ENCODE measurements around the gene HTATIP2. TPM values are rescaled to one million over a fixed set of nuclear protein-coding genes. Genes with fewer than 3 reads are reported as not detected.

Gene HTATIP2
- 205 to 219 TPM (median 207 TPM) in 5 replicates for total RNA-seq (2022; extraction: Qiagen RNA extraction)

DNA sequence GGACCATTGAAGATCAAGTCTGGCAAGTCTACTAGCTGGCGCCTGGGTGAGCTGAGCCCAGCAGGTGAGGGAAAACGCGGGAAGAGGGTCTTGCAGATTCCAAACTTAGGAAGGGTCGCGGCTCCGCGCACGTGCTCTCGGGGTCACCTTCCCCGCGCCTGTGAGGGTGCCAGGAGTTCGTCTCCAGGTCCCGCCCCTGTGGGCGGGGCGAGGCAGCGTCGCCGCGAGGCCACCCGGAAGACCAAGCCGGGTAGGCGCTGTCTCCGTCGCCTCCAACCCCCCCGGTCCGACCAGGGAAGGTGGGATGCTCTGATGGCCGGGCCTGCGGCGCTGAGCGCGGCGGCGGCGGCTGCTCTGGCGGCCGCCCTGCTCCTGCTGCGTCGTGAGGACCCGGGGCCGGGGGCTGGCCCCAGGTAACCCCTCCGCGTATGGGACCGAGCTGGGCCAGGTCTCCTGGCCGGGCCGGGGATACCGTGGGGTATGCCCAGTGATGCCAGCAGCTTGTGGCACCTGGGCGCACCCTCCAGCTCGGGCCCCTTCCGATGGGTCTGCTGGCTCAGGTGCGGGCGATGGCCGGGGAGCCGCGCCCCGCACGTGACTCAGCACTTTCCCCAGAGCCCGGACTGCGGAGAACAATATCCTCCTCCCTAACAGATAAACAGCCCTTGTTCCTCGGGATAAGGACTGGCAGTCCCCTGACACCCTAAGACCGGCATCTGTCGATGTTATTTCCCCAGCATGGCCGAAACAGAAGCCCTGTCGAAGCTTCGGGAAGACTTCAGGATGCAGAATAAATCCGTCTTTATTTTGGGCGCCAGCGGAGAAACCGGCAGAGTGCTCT, at the start of gene HTATIP2:
TSS of gene HTATIP2 (plus strand) at position 215 of the 841 bp plus-strand sequence. CDS start at position 739, 524 bp downstream.

DNA sequence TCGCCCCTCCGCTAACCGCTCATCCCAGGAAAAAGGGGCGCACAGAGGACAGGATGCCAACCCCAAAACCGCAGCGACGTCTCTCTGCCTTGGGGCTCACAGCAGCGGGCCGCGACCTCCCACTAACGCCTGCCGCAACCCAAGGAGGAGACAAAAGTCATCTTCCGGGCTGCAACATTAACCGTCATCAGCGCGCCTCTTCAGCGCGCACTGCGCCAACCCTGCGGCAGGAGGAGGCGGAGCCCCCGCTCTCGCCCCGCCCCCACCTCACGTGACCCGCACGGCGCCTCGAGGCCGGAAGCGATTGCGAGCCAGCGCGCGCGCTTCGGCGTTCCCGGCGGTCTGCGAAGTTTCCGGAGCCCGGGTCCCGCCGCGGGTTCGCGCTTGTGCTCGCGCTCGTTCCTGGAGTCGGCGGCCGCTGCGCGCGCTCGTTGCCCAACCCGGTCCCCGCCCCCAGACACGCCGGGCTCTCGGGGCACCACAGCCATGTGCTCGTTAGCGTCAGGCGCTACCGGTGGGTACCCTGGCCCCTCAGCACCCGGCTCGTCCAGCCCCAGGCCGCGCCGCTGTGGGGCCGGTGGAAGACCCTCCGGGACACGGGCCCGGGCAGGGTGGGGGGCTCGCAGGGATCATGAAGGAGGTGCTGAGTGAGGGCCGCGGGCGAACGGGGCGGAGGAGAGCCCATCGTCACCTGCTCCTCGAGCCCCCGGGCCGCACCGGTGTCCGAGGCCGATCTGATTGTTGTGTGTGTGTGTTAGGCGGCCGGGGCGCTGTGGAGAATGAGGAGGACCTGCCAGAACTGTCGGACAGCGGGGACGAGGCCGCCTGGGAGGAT, 24.0 kb downstream of the HTATIP2 start, which contains the start of gene PRMT3:
TSS of gene PRMT3 (plus strand) at position 456 of the 835 bp plus-strand sequence. CDS start at position 487, 31 bp downstream.

Other genes starting within 250 kb of the HTATIP2 start
- gene DBX1, start 203.2 kb upstream of the HTATIP2 start, total RNA-seq (2022; extraction: Qiagen RNA extraction): not detected in 5 replicates
- gene PRMT3, start 24.0 kb downstream of the HTATIP2 start, total RNA-seq (2022; extraction: Qiagen RNA extraction): 29.8 to 35.7 TPM (median 32.1 TPM) in 5 replicates
- not detected in 5 replicates for gene SLC6A5, start 235.9 kb downstream of the HTATIP2 start, total RNA-seq (2022; extraction: Qiagen RNA extraction)

Data from A549 treated with dexamethasone at 1 μM for 4 hours (cell line).